Lower lobe of right lung (tissue), 2 donors: ENCODE measurements around the gene LSM11. TPM values are rescaled to one million over a fixed set of nuclear protein-coding genes. Genes with fewer than 3 reads are reported as not detected.

Experiments used
- ATAC-seq, 2 donors: fragments of 200-7000 bp; cut with Tn5 transposase; one replicate each; pipeline ENCODE4 v1.9.1; 2020 to 2022; ENCODE audit warnings: mild to moderate bottlenecking in 2 of 2, moderate library complexity in 2 of 2
- DNase-seq: peaks from one replicate; pipeline ENCODE4 v3.0.0-alpha.2; 2020
- H3K27ac ChIP-seq: fragments of 200-600 bp; one replicate; pipeline ENCODE4 v1.8.0; 2022
- H3K27me3 ChIP-seq: fragments of 200-600 bp; one replicate; pipeline ENCODE4 v1.8.0; 2022; ENCODE audit warnings: low read depth
- H3K36me3 ChIP-seq: fragments of 200-600 bp; one replicate; pipeline ENCODE4 v1.8.0; 2022; ENCODE audit warnings: mild to moderate bottlenecking
- H3K4me1 ChIP-seq: fragments of 200-600 bp; one replicate; pipeline ENCODE4 v1.8.0; 2022
- H3K4me3 ChIP-seq: fragments of 200-600 bp; one replicate; pipeline ENCODE4 v1.8.0; 2022; ENCODE audit warnings: mild to moderate bottlenecking
- H3K9me3 ChIP-seq: fragments of 200-600 bp; one replicate; pipeline ENCODE4 v1.8.0; 2022
- intact Hi-C: fragments of 100-400 bp; cut with DNase I; formaldehyde crosslinking; loops from one replicate; pipeline ENCODE4 v1.11.0; 2022
- total RNA-seq: library from RNA; stranded (reverse); fragmentation: NEBNext Ultra II Directional; extraction: Animal tissue kit (Norgen Biotek cat#: 25700); gene quantifications from one replicate; pipeline ENCODE4 v1.2.1, GENCODE V29; 2021
- TF ChIP-seq, protein P1 (sequence below): fragments of 200-600 bp; IDR thresholded peaks from one replicate; pipeline ENCODE4 v1.8.0; 2022; ENCODE audit warnings: antibody characterized with exemption, mild to moderate bottlenecking
- donor health status: DM: no; HTN: yes; CAD: no; lungs with severe emphysema.

LSM11 gene
- total RNA-seq, 1 donor from 2014 or later = 3.1 TPM

DNA sequence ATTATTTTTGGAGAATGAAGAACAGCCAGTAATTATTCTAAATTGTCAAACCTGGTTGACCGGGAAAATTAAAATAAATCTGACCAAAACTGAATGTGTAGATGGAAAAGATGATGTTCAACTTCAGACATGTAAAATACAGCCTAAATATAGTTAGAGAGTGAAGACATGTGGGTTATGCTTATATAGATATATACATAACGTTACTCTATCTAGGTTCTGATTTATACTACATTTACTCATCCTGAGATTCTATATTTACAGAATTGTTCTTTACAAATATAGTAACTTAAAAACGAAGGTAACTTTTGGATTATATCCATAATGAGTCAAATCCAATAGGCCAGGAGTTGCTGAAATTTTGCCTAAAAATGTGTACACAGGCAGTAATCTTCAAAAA lies 33.1 kb upstream of the LSM11 start:
- Histone ChIP-seq H3K27me3 (no peaks in the 10 kb centered on the region), H3K9me3 (no peaks in the 10 kb centered on the region), H3K27ac (no peak overlapping the region), H3K36me3 (no peaks in the 10 kb centered on the region), H3K4me3 (no peak overlapping the region), H3K4me1 (no peaks in the 10 kb centered on the region)
- no peak for ATAC-seq
- TF ChIP-seq, protein P1, sequence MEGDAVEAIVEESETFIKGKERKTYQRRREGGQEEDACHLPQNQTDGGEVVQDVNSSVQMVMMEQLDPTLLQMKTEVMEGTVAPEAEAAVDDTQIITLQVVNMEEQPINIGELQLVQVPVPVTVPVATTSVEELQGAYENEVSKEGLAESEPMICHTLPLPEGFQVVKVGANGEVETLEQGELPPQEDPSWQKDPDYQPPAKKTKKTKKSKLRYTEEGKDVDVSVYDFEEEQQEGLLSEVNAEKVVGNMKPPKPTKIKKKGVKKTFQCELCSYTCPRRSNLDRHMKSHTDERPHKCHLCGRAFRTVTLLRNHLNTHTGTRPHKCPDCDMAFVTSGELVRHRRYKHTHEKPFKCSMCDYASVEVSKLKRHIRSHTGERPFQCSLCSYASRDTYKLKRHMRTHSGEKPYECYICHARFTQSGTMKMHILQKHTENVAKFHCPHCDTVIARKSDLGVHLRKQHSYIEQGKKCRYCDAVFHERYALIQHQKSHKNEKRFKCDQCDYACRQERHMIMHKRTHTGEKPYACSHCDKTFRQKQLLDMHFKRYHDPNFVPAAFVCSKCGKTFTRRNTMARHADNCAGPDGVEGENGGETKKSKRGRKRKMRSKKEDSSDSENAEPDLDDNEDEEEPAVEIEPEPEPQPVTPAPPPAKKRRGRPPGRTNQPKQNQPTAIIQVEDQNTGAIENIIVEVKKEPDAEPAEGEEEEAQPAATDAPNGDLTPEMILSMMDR = no peak
- intact Hi-C loops = no loop called here
- no peak for DNase-seq

DNA sequence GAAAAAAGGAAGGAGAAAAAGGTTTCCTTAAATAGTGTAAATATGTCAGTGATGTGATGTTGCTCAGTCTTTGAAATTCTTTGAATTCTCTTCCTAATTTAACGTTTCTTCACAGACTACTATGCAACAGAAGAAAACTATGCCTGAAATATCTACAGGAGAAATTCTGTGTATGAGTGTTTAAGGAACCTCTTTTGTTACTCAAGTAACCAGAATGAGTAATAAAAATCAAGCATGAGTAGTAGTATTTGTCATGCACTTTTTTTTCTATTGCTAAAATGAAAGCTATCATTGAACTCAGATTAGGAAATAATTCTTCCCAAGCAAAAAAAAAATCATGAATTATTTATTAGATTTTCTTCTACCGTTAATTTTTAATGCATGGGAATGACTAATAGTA lies 32.6 kb upstream of the LSM11 start:
- H3K27ac ChIP-seq = no peak overlapping the region
- no peaks in the 10 kb centered on the region for H3K27me3 ChIP-seq
- no peaks in the 10 kb centered on the region for H3K4me1 ChIP-seq
- no peaks in the 10 kb centered on the region for H3K9me3 ChIP-seq
- intact Hi-C loops = no loop called here
- H3K4me3 ChIP-seq = no peak overlapping the region
- no peak for ATAC-seq
- DNase-seq = no peak
- TF ChIP-seq, protein P1 = no peak
- H3K36me3 ChIP-seq = no peaks in the 10 kb centered on the region

DNA sequence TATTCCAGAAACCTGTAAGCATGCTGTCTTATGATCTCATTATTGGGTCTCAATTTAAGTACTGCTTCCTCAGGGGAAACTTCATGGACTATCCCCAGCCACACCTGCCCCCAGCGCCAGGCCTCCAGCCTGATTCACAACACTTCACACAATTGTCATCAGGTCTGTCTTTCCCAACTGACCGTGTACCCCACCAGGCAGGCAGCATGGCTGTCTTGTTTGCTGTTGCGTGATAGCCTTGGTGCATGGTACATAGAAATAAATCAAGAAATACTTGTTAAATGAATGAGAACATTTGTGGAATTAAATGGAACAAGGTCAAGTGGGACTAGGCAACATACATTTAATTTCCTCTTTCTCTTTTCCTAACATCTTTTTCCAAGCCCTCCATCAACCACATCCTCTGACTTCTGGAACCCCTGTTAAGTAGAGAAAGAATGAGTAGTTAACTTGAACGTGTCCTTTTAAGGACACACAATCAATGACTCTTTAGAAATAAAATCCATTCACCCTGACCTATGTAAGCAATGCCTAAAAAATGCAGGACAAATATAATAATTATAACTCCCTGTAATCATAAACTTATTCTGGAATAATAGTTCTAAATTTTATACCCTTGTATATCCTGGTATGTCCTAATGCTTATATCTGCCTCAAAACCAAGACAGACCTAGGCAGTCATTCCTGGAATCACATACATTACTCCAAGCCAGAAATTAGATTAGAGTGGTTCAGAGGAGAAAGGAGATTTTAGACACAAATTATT lies 29.5 kb upstream of the LSM11 start:
- ATAC-seq (no peak), DNase-seq (no peak)
- no peak overlapping the region for H3K27ac ChIP-seq
- no peak overlapping the region for H3K4me3 ChIP-seq
- H3K9me3 ChIP-seq = no peaks in the 10 kb centered on the region
- no peaks in the 10 kb centered on the region for H3K27me3 ChIP-seq
- no peaks in the 10 kb centered on the region for H3K36me3 ChIP-seq
- intact Hi-C loops = no loop called here
- TF ChIP-seq, protein P1 = no peak
- H3K4me1 ChIP-seq = peaks cover 8% of the 10 kb centered on the region

DNA sequence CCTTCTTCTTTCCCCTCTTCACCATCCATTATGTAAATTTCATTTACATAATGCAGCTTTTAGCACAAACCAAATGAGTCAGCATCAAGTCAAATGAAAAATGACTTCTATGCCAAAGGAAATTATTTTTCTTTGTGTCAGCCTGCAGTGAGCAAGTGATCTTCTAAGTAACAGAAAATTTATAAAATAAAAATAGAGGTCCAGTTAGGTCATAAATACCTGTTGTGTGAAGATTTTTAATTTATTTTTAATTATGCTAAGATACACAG lies 29.0 kb upstream of the LSM11 start:
- Histone ChIP-seq H3K4me1 (peaks cover 8% of the 10 kb centered on the region), H3K27me3 (no peaks in the 10 kb centered on the region), H3K27ac (no peak overlapping the region), H3K4me3 (no peak overlapping the region), H3K9me3 (no peaks in the 10 kb centered on the region), H3K36me3 (no peaks in the 10 kb centered on the region)
- DNase-seq = no peak
- no peak for ATAC-seq
- intact Hi-C loops = no loop called here
- TF ChIP-seq, protein P1 = no peak

DNA sequence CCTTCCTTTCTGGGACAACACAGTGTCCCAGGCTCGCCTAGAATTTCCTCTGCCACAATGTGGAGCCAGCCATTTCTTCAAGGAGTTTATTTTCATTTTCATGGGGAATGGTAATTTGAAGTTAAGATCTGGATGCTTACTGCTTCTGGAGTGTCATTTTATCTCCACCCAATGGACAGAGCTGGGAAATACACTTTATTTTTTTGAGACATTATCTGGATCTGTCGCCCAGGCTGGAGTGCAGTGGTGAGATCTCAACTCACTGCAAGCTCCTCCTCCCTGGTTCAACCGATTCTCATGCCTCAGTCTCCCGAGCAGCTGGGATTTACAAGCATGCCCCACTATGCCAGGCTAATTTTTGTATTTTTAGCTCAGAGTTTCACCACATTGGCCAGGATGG lies 25.0 kb upstream of the LSM11 start:
- ATAC-seq = peak; percentile 69 to 75
- Histone ChIP-seq H3K4me1 (peaks cover 8% of the 10 kb centered on the region), H3K4me3 (no peak overlapping the region), H3K36me3 (no peaks in the 10 kb centered on the region), H3K9me3 (no peaks in the 10 kb centered on the region), H3K27ac (no peak overlapping the region), H3K27me3 (no peaks in the 10 kb centered on the region)
- intact Hi-C loops = no loop called here
- TF ChIP-seq, protein P1 = peak; percentile 55
- no peak for DNase-seq
